H1 (cell line): ENCODE measurements around the gene L3MBTL2. TPM values are rescaled to one million over a fixed set of nuclear protein-coding genes. Genes with fewer than 3 reads are reported as not detected.

Experiments used
- CEBPB ChIP-seq: IDR thresholded peaks from 2 replicates; pipeline ENCODE4 v1.6.1; 2012; ENCODE audit warnings: low read depth, low read length
- CREB1 ChIP-seq: IDR thresholded peaks from 2 replicates; pipeline ENCODE4 v1.6.1; 2012; ENCODE audit warnings: inconsistent platforms
- GABPA ChIP-seq: IDR thresholded peaks from 2 replicates; pipeline ENCODE4 v1.6.1; 2011; ENCODE audit warnings: mild to moderate bottlenecking, low read length, moderate library complexity, borderline replicate concordance; ENCODE audit not compliant: insufficient read depth
- RBBP5 ChIP-seq: IDR thresholded peaks from 2 replicates; pipeline ENCODE4 v1.7.1; 2012; ENCODE audit warnings: low read depth, mild to moderate bottlenecking, inconsistent platforms, low read length, moderate library complexity, borderline replicate concordance
- SIN3A ChIP-seq, 2 experiments: IDR thresholded peaks in 1 of 2; conservative IDR thresholded peaks in 1 of 2; 2 replicates each; pipeline ENCODE4 v1.6.1; 2011 to 2012; ENCODE audit warnings: low read length in 2 of 2, improper control_type of control experiment in 1 of 2, low read depth in 1 of 2, mild to moderate bottlenecking in 1 of 2
- SP4 ChIP-seq: IDR thresholded peaks from 2 replicates; pipeline ENCODE4 v1.6.1; 2012; ENCODE audit warnings: low read length, inconsistent platforms
- TAF7 ChIP-seq: optimal IDR thresholded peaks from 2 replicates; pipeline ENCODE3; 2011; ENCODE audit warnings: low read depth, mild to moderate bottlenecking, inconsistent platforms, low read length, moderate library complexity, borderline replicate concordance
- polyA plus RNA-seq, 7 experiments: library from polyadenylated mRNA; depleted of rRNA in 3 of 7; stranded (reverse) in 5 of 7; unstranded in 2 of 7; fragments of >200 nt in 5 of 7; fragments of 200-250 nt in 2 of 7; gene quantifications; 1 replicate in 5 of 7; 2 replicates in 1 of 7; 4 replicates in 1 of 7; pipeline versions ENCODE4 v1.2.1 to v1.2.3, GENCODE V29; 2011 to 2013; ENCODE audit warnings: missing spikeins in 2 of 7, mixed read lengths in 2 of 7
- total RNA-seq: library from RNA; stranded (reverse); fragmentation: NEBNext Ultra II Directional; extraction: Animal tissue kit (Norgen Biotek cat#: 25700); gene quantifications from 2 replicates; pipeline ENCODE4 v1.2.1, GENCODE V29; 2021
- TF ChIP-seq, protein P1 (sequence below): fragments of 300-600 bp; sonication (generic); IDR thresholded peaks from 2 replicates; pipeline ENCODE4 v1.7.1; 2012; ENCODE audit warnings: low read length, moderate library complexity, mild to moderate bottlenecking, inconsistent platforms; ENCODE audit not compliant: insufficient replicate concordance

L3MBTL2 gene
- total and polyA plus RNA-seq, 2 of the 8 experiments (the other 6 are each of a cell fraction or from before 2014, with no cell fraction given): 23.9 to 24.9 TPM

DNA sequence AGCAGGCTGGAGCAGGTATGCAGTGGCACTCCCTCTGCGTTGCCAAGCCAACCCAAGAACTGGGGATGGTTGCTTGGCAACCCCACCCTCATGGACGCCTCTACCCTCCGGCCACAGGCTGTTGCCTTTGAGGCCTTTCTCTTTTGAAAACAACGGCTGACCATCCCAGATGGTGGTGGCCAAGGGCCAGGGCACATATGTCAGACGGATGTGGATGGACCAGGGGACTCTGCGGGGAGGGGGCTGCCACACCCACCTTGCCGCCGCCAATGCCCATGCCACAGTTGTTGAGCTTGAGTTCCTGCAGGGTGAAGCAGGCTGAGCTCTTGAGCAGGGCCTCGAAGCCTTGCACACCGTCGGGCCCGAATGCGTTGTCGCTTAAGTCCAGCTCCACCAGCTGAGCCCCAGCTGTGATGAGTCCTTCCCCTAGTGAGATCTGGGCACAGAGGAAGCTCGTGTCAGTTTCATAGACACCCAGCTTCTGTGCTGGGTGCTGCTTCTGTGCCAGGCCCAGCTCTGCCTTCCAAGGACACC, 59.4 kb downstream of the L3MBTL2 start (continued):
- no peak for TF ChIP-seq SIN3A (conservative IDR thresholded peaks at IDR 0.05 in 1 of 2, IDR thresholded peaks at IDR 0.05 in 1 of 2; ENCODE audit: low read depth in 1 of 2, low read length in 2 of 2)
- no peak for TF ChIP-seq CREB1
- no peak for TF ChIP-seq CEBPB
- TF ChIP-seq RBBP5: no peak
- TF ChIP-seq, protein P1, sequence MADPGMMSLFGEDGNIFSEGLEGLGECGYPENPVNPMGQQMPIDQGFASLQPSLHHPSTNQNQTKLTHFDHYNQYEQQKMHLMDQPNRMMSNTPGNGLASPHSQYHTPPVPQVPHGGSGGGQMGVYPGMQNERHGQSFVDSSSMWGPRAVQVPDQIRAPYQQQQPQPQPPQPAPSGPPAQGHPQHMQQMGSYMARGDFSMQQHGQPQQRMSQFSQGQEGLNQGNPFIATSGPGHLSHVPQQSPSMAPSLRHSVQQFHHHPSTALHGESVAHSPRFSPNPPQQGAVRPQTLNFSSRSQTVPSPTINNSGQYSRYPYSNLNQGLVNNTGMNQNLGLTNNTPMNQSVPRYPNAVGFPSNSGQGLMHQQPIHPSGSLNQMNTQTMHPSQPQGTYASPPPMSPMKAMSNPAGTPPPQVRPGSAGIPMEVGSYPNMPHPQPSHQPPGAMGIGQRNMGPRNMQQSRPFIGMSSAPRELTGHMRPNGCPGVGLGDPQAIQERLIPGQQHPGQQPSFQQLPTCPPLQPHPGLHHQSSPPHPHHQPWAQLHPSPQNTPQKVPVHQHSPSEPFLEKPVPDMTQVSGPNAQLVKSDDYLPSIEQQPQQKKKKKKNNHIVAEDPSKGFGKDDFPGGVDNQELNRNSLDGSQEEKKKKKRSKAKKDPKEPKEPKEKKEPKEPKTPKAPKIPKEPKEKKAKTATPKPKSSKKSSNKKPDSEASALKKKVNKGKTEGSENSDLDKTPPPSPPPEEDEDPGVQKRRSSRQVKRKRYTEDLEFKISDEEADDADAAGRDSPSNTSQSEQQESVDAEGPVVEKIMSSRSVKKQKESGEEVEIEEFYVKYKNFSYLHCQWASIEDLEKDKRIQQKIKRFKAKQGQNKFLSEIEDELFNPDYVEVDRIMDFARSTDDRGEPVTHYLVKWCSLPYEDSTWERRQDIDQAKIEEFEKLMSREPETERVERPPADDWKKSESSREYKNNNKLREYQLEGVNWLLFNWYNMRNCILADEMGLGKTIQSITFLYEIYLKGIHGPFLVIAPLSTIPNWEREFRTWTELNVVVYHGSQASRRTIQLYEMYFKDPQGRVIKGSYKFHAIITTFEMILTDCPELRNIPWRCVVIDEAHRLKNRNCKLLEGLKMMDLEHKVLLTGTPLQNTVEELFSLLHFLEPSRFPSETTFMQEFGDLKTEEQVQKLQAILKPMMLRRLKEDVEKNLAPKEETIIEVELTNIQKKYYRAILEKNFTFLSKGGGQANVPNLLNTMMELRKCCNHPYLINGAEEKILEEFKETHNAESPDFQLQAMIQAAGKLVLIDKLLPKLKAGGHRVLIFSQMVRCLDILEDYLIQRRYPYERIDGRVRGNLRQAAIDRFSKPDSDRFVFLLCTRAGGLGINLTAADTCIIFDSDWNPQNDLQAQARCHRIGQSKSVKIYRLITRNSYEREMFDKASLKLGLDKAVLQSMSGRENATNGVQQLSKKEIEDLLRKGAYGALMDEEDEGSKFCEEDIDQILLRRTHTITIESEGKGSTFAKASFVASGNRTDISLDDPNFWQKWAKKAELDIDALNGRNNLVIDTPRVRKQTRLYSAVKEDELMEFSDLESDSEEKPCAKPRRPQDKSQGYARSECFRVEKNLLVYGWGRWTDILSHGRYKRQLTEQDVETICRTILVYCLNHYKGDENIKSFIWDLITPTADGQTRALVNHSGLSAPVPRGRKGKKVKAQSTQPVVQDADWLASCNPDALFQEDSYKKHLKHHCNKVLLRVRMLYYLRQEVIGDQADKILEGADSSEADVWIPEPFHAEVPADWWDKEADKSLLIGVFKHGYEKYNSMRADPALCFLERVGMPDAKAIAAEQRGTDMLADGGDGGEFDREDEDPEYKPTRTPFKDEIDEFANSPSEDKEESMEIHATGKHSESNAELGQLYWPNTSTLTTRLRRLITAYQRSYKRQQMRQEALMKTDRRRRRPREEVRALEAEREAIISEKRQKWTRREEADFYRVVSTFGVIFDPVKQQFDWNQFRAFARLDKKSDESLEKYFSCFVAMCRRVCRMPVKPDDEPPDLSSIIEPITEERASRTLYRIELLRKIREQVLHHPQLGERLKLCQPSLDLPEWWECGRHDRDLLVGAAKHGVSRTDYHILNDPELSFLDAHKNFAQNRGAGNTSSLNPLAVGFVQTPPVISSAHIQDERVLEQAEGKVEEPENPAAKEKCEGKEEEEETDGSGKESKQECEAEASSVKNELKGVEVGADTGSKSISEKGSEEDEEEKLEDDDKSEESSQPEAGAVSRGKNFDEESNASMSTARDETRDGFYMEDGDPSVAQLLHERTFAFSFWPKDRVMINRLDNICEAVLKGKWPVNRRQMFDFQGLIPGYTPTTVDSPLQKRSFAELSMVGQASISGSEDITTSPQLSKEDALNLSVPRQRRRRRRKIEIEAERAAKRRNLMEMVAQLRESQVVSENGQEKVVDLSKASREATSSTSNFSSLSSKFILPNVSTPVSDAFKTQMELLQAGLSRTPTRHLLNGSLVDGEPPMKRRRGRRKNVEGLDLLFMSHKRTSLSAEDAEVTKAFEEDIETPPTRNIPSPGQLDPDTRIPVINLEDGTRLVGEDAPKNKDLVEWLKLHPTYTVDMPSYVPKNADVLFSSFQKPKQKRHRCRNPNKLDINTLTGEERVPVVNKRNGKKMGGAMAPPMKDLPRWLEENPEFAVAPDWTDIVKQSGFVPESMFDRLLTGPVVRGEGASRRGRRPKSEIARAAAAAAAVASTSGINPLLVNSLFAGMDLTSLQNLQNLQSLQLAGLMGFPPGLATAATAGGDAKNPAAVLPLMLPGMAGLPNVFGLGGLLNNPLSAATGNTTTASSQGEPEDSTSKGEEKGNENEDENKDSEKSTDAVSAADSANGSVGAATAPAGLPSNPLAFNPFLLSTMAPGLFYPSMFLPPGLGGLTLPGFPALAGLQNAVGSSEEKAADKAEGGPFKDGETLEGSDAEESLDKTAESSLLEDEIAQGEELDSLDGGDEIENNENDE: no peak
- no peak for TF ChIP-seq GABPA
- TF ChIP-seq SP4: no peak
- no peak for TF ChIP-seq TAF7
- TF ChIP-seq, all 59 proteins: peak for 0
